IPS-20b (cell line): ENCODE measurements around the gene KCNH8.

Experiments used
- H3K27ac ChIP-seq: one replicate; pipeline ENCODE4 v1.5.1; 2013; ENCODE audit warnings: low read length
- H3K27me3 ChIP-seq: 2 replicates; pipeline ENCODE4 v1.6.1; 2013; ENCODE audit warnings: mild to moderate bottlenecking, low read length, inconsistent platforms; ENCODE audit not compliant: insufficient read depth
- H3K36me3 ChIP-seq: 2 replicates; pipeline ENCODE4 v1.6.1; 2013; ENCODE audit warnings: low read depth, mild to moderate bottlenecking, inconsistent platforms, low read length, moderate library complexity; ENCODE audit not compliant: insufficient read depth
- H3K4me1 ChIP-seq: 2 replicates; pipeline ENCODE4 v1.6.1; 2013; ENCODE audit warnings: mild to moderate bottlenecking, control low read depth, inconsistent platforms, low read length, moderate library complexity; ENCODE audit not compliant: insufficient read depth
- H3K4me3 ChIP-seq: 2 replicates; pipeline ENCODE4 v1.5.1; 2013; ENCODE audit warnings: mild to moderate bottlenecking, low read length, inconsistent platforms
- H3K9ac ChIP-seq: 2 replicates; pipeline ENCODE4 v1.6.1; 2013; ENCODE audit warnings: low read depth, mild to moderate bottlenecking, inconsistent platforms, low read length, moderate library complexity
- H3K9me3 ChIP-seq: 2 replicates; pipeline ENCODE4 v1.6.1; 2013; ENCODE audit warnings: mild to moderate bottlenecking, low read depth, low read length, inconsistent platforms; ENCODE audit not compliant: insufficient read depth

Gene KCNH8

DNA sequence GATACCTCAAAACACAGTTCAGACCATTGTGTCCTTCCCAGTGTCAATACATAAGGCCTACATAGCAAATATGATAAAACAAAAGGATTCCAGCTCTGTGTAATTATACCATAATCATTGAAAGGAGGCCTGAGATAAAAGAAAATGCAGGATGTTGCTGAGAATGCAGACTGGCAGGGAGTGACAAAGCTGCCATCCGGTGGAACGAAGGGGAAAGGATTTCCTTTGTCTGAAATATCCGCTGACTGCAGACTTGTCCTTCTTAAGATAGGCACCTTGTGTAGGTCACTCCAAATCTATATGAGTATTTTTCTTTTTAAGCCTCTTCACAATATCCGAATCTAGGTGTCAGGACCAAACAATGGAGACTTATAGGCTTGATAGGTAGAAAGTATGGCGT, 108.0 kb downstream of the KCNH8 start:
- Histone ChIP-seq H3K4me1 (no peaks in the 10 kb centered on the region; the same call in 1 of the 2 replicates), H3K27me3 (no peaks in the 10 kb centered on the region), H3K36me3 (no peaks in the 10 kb centered on the region), H3K4me3 (no peak overlapping the region), H3K27ac (no peak overlapping the region), H3K9ac (no peak overlapping the region), H3K9me3 (no peaks in the 10 kb centered on the region)

DNA sequence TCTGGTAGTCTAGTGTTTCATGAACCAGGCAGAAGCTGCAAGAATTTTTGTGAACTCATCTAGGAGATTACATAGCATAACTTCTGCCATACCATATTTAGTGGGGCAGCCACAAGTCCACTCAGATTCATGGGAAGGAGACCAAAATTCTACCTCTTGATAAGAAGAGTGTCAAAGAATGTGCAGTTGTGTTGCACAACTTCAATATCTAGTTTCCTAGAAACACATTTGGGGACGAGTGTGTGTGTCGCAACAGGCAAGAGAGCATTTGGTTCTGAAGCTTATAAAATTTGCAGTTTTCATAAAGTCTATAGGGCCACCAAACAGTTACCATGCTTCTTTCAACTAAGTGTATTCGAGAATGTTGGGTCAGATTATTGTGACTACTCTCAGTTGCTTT, 115.3 kb downstream of the KCNH8 start:
- Histone ChIP-seq H3K27ac (no peak overlapping the region), H3K4me1 (peaks cover 25% of the 10 kb centered on the region; the same call in 1 of the 2 replicates), H3K9me3 (no peaks in the 10 kb centered on the region), H3K9ac (no peak overlapping the region), H3K27me3 (no peaks in the 10 kb centered on the region), H3K4me3 (no peak overlapping the region), H3K36me3 (no peaks in the 10 kb centered on the region)

DNA sequence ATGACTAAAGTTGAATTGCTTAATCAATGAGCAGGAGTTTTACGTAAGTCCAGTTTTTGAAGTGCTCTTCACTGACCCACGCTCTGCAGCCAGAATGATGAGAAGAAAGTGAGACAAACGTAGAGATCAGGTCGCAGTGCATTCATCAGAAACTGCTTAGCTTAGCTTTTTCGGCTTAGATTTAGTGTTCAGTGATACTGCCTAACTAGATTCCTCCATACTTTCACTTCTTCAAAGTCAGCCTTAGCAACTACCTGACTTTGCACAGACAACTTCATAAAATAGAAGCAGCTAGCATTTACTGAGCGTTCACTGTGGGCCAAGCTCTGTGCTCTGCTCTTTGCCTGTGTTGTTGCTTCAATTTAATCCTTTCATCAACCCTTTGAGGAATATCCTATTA, 116.1 kb downstream of the KCNH8 start:
- no peaks in the 10 kb centered on the region for H3K36me3 ChIP-seq
- H3K9ac ChIP-seq, result no peak overlapping the region
- no peaks in the 10 kb centered on the region for H3K27me3 ChIP-seq
- no peaks in the 10 kb centered on the region for H3K9me3 ChIP-seq
- peaks cover 26% of the 10 kb centered on the region; the same call in 1 of the 2 replicates for H3K4me1 ChIP-seq
- H3K27ac ChIP-seq, result no peak overlapping the region
- no peak overlapping the region for H3K4me3 ChIP-seq

DNA sequence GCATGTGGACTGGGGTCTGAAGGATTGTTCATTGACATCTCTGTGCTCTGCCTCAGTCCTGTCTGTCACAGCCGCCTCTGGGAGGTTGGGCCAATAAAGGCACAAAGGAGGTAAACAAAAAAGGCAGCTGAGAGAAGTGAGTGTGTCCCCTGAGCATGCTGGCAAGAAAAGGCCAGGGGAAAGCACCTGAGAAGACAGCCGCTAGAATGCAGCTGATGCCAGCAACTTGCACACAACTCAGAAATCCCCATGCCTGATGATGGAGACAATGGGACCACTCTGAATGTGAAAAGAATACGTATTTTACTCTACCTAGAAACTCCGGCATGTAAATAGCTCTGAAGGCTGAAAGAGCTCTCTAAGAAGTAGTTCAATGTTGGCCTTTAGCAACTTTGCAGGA, 118.7 kb downstream of the KCNH8 start:
- Histone ChIP-seq H3K9me3 (no peaks in the 10 kb centered on the region), H3K36me3 (no peaks in the 10 kb centered on the region), H3K4me3 (peak overlapping the region; percentile 13; the same call in 1 of the 2 replicates), H3K4me1 (peaks cover 27% of the 10 kb centered on the region; the same call in 1 of the 2 replicates), H3K9ac (peak overlapping the region; percentile 57; the same call in 1 of the 2 replicates), H3K27me3 (no peaks in the 10 kb centered on the region), H3K27ac (no peak overlapping the region)

DNA sequence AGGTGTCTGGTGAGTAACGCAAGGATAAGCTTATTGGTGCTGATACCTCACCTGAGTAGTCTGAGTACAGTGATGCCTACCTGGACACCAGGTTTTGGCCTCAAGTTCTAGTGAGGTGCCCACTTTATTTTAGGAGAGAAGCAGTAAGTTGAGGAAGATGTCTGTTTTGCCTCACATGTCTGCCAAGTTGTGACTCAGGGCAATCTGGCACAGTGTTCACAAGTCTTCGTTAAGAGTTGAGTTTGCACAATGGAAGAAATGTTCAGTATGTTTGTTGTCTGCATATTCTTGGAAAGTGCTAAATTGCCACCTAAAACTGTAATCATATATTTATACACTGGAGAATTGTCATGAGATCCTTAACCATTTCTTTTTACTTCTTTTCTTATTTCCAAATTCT, 122.2 kb downstream of the KCNH8 start:
- Histone ChIP-seq H3K4me3 (no peak overlapping the region), H3K27ac (no peak overlapping the region), H3K27me3 (no peaks in the 10 kb centered on the region), H3K4me1 (peaks cover 30% of the 10 kb centered on the region; the same call in 1 of the 2 replicates), H3K9ac (no peak overlapping the region), H3K9me3 (no peaks in the 10 kb centered on the region), H3K36me3 (no peaks in the 10 kb centered on the region)

DNA sequence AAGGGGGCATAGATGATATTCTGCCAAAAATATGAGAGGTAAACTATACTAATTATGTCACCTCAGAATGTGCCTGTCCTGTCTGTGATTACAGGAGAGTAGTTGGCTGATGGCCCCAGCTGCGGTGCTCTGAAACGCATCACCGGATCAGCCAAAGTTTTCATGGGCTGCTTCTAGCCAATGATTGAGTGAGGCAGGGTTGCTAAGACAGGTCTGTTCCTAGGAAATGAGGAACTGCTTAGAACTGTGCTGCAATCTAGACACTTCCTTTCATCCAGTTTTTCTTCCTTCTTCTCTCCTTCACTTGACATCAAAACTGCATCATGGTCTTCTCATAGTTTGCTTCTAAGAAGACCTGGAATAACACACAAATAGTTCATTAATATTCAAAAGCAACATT, 124.0 kb downstream of the KCNH8 start:
- Histone ChIP-seq H3K4me3 (no peak overlapping the region), H3K27me3 (no peaks in the 10 kb centered on the region), H3K27ac (no peak overlapping the region), H3K4me1 (peaks cover 16% of the 10 kb centered on the region; the same call in 1 of the 2 replicates), H3K9me3 (no peaks in the 10 kb centered on the region), H3K36me3 (no peaks in the 10 kb centered on the region), H3K9ac (no peak overlapping the region)

DNA sequence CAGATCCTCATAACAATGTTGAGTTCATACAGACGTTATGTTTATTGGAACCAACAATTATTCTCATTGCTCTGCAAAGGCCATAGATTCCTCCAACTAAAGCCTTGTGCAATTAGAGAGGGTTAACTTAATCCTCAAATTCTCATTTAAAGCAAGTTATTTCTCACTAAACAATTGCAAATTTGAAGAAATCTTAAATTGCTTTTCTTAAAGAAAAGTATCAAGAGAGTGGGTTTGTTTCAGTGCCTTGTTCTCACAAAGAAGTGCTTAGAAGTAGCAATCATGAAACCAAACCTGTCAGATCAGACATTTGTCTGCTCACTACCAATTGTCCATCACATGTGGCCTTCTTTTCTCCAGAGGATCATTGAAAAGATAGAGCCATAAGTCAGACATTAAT, 124.8 kb downstream of the KCNH8 start:
- Histone ChIP-seq H3K9me3 (no peaks in the 10 kb centered on the region), H3K4me3 (no peak overlapping the region), H3K27me3 (no peaks in the 10 kb centered on the region), H3K4me1 (peaks cover 8% of the 10 kb centered on the region; the same call in 1 of the 2 replicates), H3K9ac (no peak overlapping the region), H3K27ac (no peak overlapping the region), H3K36me3 (no peaks in the 10 kb centered on the region)

DNA sequence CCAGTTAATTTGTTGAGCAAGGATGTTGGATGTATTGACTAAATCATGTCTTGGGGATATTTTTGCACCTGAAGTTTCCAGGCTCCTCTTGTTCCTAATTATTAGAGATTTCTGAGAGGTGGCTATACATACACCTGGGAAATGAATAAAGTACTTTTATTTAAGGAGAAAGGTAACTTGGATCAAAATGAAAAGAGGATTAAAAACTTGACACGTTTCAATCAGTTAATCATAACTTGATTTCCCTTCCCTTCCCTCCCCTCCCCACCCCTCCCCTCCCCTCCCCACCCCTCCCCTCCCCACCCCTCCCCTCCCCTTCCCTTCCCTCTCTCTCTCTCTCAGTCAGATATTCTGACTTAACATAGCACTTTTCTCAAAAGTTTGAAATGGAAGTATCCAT, 126.3 kb downstream of the KCNH8 start:
- Histone ChIP-seq H3K9me3 (no peaks in the 10 kb centered on the region), H3K36me3 (no peaks in the 10 kb centered on the region)

DNA sequence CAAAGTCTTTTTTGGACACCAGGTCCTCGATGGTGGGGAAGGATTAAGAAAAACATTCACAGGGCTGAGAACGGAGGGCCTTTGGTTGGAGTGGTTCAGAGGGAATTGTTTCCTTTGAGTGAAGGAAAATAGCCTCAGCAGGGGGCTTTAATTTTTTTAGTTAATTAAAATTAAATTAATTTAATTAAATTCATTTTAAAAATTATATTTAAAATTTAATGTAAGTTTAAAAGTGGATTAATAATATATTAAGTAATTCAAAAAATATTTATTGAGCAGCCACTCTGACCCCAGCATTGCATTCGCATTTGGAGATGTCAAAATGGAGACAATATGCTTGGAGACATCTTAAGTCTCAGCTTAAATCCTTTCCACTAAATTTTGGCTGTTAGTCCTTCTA, 136.7 kb downstream of the KCNH8 start:
- Histone ChIP-seq H3K4me3 (no peak overlapping the region), H3K9me3 (no peaks in the 10 kb centered on the region), H3K9ac (no peak overlapping the region), H3K36me3 (no peaks in the 10 kb centered on the region), H3K27me3 (no peaks in the 10 kb centered on the region), H3K27ac (no peak overlapping the region), H3K4me1 (no peaks in the 10 kb centered on the region; the same call in 1 of the 2 replicates)

More for the DNA sequence above, 126.3 kb downstream of the KCNH8 start:
- H3K27ac ChIP-seq, result no peak overlapping the region
- peaks cover 2% of the 10 kb centered on the region; the same call in 1 of the 2 replicates for H3K4me1 ChIP-seq
- no peak overlapping the region for H3K4me3 ChIP-seq
- no peaks in the 10 kb centered on the region for H3K27me3 ChIP-seq
- H3K9ac ChIP-seq, result no peak overlapping the region

DNA sequence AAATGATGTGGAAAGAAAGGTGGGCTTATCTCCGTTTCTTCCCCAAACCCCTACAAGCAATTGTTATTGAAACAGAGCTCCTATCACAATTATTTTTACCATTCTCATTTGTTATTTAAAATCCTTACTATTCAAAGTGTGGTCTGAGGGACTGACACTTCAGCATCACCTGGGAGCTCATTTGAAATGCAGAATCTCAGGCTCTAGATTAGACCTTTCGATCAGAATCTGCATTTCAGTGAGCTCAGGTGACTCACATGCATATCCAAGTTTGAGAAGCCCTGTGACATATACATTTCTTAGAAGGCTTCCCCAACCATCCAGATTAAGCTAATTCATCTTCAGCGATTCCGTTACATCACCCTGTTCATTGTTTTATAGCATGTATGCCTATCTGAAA, 145.0 kb downstream of the KCNH8 start:
- Histone ChIP-seq H3K36me3 (no peaks in the 10 kb centered on the region), H3K9ac (no peak overlapping the region)

DNA sequence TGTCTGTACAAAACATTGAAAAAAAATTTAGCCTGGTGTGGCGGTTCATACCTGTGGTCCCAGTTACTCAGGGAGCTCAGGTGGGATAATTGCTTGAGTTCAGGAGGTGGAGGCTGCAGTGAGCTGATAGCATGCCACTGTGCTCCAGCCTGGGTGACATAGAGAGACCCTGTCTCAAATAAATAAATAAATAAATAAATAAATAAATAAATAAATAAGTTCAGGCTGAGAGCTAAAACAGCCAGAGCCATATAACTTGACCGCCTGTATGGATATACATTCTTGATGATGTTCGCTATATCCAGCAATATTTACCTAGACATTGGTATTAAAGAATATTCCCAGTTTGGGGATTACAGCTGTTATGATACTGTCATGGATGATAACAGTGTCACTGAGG, 146.9 kb downstream of the KCNH8 start:
- H3K9ac ChIP-seq, result no peak overlapping the region
- no peaks in the 10 kb centered on the region for H3K27me3 ChIP-seq
- no peak overlapping the region for H3K27ac ChIP-seq
- H3K36me3 ChIP-seq, result no peaks in the 10 kb centered on the region
- H3K4me1 ChIP-seq, result peaks cover 22% of the 10 kb centered on the region
- H3K9me3 ChIP-seq, result no peaks in the 10 kb centered on the region
- no peak overlapping the region for H3K4me3 ChIP-seq

More for the DNA sequence above, 145.0 kb downstream of the KCNH8 start:
- no peaks in the 10 kb centered on the region for H3K9me3 ChIP-seq
- no peak overlapping the region for H3K4me3 ChIP-seq
- no peak overlapping the region for H3K27ac ChIP-seq
- H3K27me3 ChIP-seq, result no peaks in the 10 kb centered on the region
- H3K4me1 ChIP-seq, result peaks cover 22% of the 10 kb centered on the region

DNA sequence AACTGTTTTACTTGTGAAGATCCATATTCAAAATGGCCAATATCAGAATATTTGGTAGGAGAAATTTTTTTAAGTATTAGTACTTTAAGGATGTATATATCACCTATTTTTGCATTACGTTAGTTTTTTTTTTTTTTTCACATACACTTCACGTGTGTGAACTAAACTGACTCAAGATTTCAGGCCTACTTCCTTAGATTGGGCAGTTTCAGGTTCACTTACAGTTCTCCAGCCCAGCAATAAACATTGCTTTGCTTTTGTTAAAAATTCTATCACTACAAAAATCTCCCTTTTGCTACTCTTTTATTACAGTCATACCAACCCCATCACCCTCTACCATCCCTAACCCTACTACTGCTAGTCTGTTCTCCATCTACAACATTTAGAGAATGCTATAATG, 183.6 kb downstream of the KCNH8 start:
- H3K9ac ChIP-seq, result no peak overlapping the region
- H3K27me3 ChIP-seq, result no peaks in the 10 kb centered on the region

More for the DNA sequence above, 183.6 kb downstream of the KCNH8 start:
- Histone ChIP-seq H3K27ac (no peak overlapping the region), H3K4me1 (peaks cover 4% of the 10 kb centered on the region; the same call in 1 of the 2 replicates), H3K36me3 (no peaks in the 10 kb centered on the region), H3K4me3 (no peak overlapping the region), H3K9me3 (no peaks in the 10 kb centered on the region)
